ENCODE results near the gene NME7.

- no peak for TF ChIP-seq POLR2A (IDR thresholded peaks at IDR 0.05)
- TF ChIP-seq, protein P1, sequence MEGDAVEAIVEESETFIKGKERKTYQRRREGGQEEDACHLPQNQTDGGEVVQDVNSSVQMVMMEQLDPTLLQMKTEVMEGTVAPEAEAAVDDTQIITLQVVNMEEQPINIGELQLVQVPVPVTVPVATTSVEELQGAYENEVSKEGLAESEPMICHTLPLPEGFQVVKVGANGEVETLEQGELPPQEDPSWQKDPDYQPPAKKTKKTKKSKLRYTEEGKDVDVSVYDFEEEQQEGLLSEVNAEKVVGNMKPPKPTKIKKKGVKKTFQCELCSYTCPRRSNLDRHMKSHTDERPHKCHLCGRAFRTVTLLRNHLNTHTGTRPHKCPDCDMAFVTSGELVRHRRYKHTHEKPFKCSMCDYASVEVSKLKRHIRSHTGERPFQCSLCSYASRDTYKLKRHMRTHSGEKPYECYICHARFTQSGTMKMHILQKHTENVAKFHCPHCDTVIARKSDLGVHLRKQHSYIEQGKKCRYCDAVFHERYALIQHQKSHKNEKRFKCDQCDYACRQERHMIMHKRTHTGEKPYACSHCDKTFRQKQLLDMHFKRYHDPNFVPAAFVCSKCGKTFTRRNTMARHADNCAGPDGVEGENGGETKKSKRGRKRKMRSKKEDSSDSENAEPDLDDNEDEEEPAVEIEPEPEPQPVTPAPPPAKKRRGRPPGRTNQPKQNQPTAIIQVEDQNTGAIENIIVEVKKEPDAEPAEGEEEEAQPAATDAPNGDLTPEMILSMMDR (IDR thresholded peaks at IDR 0.05): no peak
Measured at GRCh38 chr1:169196161-169196560, 171.4 kb downstream of the NME7 start.
